Testis (tissue), 3 donors: ENCODE data around the gene HPGDS. TPM values are rescaled to one million over a fixed set of nuclear protein-coding genes. Genes with fewer than 3 reads are reported as not detected.

Experiments
- DNase-seq: peaks from one replicate; pipeline ENCODE4 v3.0.0-alpha.2; 2019
- H3K27ac ChIP-seq, 2 donors: fragments of 200-600 bp; sonication (generic); one replicate each; pipeline ENCODE4 v1.5.1; 2019
- H3K27me3 ChIP-seq: fragments of 200-600 bp; sonication (generic); one replicate; pipeline ENCODE4 v1.5.1; 2019
- H3K36me3 ChIP-seq: fragments of 200-600 bp; sonication (generic); one replicate; pipeline ENCODE4 v1.5.1; 2017; ENCODE audit warnings: low read depth; ENCODE audit errors: missing control alignments
- H3K4me1 ChIP-seq: fragments of 200-600 bp; sonication (generic); one replicate; pipeline ENCODE4 v1.5.1; 2019
- H3K4me3 ChIP-seq, 2 donors: fragments of 200-600 bp; sonication (generic); one replicate each; pipeline ENCODE4 v1.5.1; 2017 to 2019
- H3K9me3 ChIP-seq: fragments of 200-600 bp; sonication (generic); one replicate; pipeline ENCODE4 v1.5.1; 2017
- CTCF ChIP-seq, 3 experiments: fragments of 450-650 bp in 2 of 3; fragments of 200-600 bp in 1 of 3; sonication (generic) in 1 of 3; IDR thresholded peaks; one replicate each; pipeline ENCODE4 v1.5.1; 2016 to 2019; ENCODE audit warnings: antibody characterized with exemption in 3 of 3, mild to moderate bottlenecking in 2 of 3, moderate library complexity in 1 of 3
- POLR2A ChIP-seq: fragments of 450-650 bp; IDR thresholded peaks from one replicate; pipeline ENCODE4 v1.6.1; 2017; ENCODE audit warnings: antibody characterized with exemption, mild to moderate bottlenecking, moderate library complexity
- WGBS, 2 donors: methylation state at CpG; one replicate each; pipeline ENCODE4 v1.1.5; 2018; 5-methylcytosine and 5-hydroxymethylcytosine counted together
- intact Hi-C: fragments of 100-400 bp; cut with DNase I; formaldehyde crosslinking; loops from one replicate; pipeline ENCODE4 v1.15.1; 2023; ENCODE audit warnings: low total_unique reads
- polyA plus RNA-seq: library from polyadenylated mRNA; stranded (reverse); fragments of 350-450 nt; fragmentation: Illumina TruSeq; extraction: RNeasy Lipid Tissue Mini Kit (QIAGEN cat#74804); gene quantifications from one replicate; pipeline ENCODE4 v1.2.3, GENCODE V29; 2014; ENCODE audit warnings: low read depth, low replicate concordance; ENCODE audit not compliant: insufficient read depth
- total RNA-seq, 2 donors: library from RNA; depleted of rRNA; stranded (reverse); fragments of >200 nt; gene quantifications; one replicate each; pipeline ENCODE4 v1.2.3, GENCODE V29; 2016

The HPGDS gene
- total and polyA plus RNA-seq, 3 donors from 2014 or later = 0.39 to 1.7 (median 0.68) TPM

- WGBS, 2 donors = 95 to 96% methylated on average over 3 of the region's 3 CpGs
- TF ChIP-seq CTCF (IDR thresholded peaks at IDR 0.05) (no peak), POLR2A (no peak)
- no peak for DNase-seq
- intact Hi-C loops = no loop called here
- Histone ChIP-seq H3K9me3 (no peaks in the 10 kb centered on the region), H3K4me1 (no peaks in the 10 kb centered on the region), H3K36me3 (no peaks in the 10 kb centered on the region), H3K27me3 (no peaks in the 10 kb centered on the region), H3K4me3 (no peak overlapping the region), H3K27ac (no peak overlapping the region)
Measured at GRCh38 chr4:94274912-94275311, 67.7 kb downstream of the HPGDS start.

- TF ChIP-seq CTCF (IDR thresholded peaks at IDR 0.05) = no peak
- no peak for TF ChIP-seq POLR2A
Measured at GRCh38 chr4:94271248-94271647, 71.4 kb downstream of the HPGDS start.

DNA sequence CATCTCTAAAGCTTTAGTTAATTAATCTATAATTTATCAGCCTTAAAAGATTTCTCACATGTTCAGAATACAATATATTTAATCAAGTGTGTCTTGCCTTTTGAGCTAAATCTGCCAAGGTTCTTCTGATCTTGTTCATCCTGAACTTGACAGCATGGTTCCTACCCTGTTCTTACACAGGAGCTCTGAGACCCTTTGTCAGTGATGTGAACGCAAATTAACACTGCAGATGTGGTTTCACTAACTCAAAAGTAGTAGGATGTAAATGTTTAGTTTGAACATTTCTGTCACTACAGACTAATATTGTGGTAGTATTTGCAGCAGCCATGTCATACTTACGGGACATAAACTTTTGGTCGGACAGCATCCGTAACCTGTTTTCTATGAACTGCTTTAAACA is 75.6 kb downstream of the HPGDS start:
- TF ChIP-seq POLR2A = no peak
- no peak for TF ChIP-seq CTCF (IDR thresholded peaks at IDR 0.05)
- Histone ChIP-seq H3K9me3 (no peaks in the 10 kb centered on the region), H3K4me3 (no peak overlapping the region), H3K27me3 (no peaks in the 10 kb centered on the region), H3K36me3 (no peaks in the 10 kb centered on the region), H3K27ac (no peak overlapping the region), H3K4me1 (no peaks in the 10 kb centered on the region)
- 91 to 96% methylated on average over 4 of the region's 4 CpGs for WGBS, 2 donors
- intact Hi-C loops = no loop called here
- DNase-seq = no peak

More at GRCh38 chr4:94271248-94271647, 71.4 kb downstream of the HPGDS start:
- DNase-seq = no peak
- Histone ChIP-seq H3K27ac (no peak overlapping the region), H3K4me1 (no peaks in the 10 kb centered on the region), H3K9me3 (no peaks in the 10 kb centered on the region), H3K36me3 (no peaks in the 10 kb centered on the region), H3K27me3 (no peaks in the 10 kb centered on the region), H3K4me3 (no peak overlapping the region)
- intact Hi-C loops = no loop called here
- 62 to 94% methylated on average over 2 of the region's 2 CpGs for WGBS, 2 donors

GRCh38 chr4:94262163-94263016 is 80.2 kb downstream of the HPGDS start:
- no peak for TF ChIP-seq CTCF (IDR thresholded peaks at IDR 0.05)
- no peak for TF ChIP-seq POLR2A
- 74 to 77% methylated on average over 5 of the region's 5 CpGs for WGBS, 2 donors
- no peaks in the 10 kb centered on the region for H3K4me1 ChIP-seq
- no peak overlapping the region for H3K27ac ChIP-seq
- no peak overlapping the region for H3K4me3 ChIP-seq
- no peaks in the 10 kb centered on the region for H3K36me3 ChIP-seq
- intact Hi-C loops = no loop called here
- H3K27me3 ChIP-seq = no peaks in the 10 kb centered on the region
- no peak for DNase-seq
- no peaks in the 10 kb centered on the region for H3K9me3 ChIP-seq

DNA sequence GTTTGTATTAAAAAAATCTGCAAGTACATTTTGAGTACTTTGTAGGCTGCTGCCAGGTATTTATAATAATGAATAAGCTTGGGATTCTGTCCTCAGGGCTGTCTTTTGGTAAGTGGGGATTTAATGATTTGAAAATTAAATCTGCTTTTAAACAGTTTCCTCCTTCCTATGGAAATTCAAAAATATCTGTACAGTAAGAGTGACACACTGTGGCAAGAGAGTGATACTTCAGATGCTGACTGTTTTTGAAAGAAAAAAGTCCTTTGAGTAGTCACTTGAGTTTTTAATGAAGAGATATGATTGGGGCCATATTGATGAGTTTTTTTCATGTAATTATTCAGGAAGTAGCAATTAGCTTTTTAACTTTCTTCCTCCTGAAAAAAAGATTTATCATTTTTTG is 85.8 kb downstream of the HPGDS start:
- TF ChIP-seq POLR2A (no peak), CTCF (IDR thresholded peaks at IDR 0.05) (no peak)
- no peak for DNase-seq
- H3K36me3 ChIP-seq = no peaks in the 10 kb centered on the region

More for the DNA sequence above, 85.8 kb downstream of the HPGDS start:
- intact Hi-C loops = no loop called here
- Histone ChIP-seq H3K27ac (no peak overlapping the region), H3K4me3 (no peak overlapping the region), H3K27me3 (no peaks in the 10 kb centered on the region), H3K9me3 (no peaks in the 10 kb centered on the region), H3K4me1 (no peaks in the 10 kb centered on the region)
